ENCODE measurements around the gene LIN7A.
A peak's percentile ranks its signal among the peaks of the same experiment; 100 is the strongest.
"Not testable (repeated sequence)": the region's sequence is repeated elsewhere in the genome, so short reads cannot be mapped to it uniquely, and the experiment has no call there.

Gene LIN7A

GRCh38 chr12:80815351-80815750 lies 122.4 kb downstream of the LIN7A start:
- no peak for DNase-seq (ENCODE audit: insufficient read length, low spot score)
- no peak for FAIRE-seq

GRCh38 chr12:80814453-80814852 lies 123.3 kb downstream of the LIN7A start:
- FAIRE-seq: no peak
- no peak for DNase-seq (ENCODE audit: insufficient read length, low spot score)

GRCh38 chr12:80813820-80814219 lies 123.9 kb downstream of the LIN7A start:
- no peak for DNase-seq (ENCODE audit: insufficient read length, low spot score)
- FAIRE-seq: no peak

- no peak for FAIRE-seq
Observed at GRCh38 chr12:80811957-80812708, 125.6 kb downstream of the LIN7A start.

GRCh38 chr12:80810874-80811273 lies 126.9 kb downstream of the LIN7A start:
- DNase-seq (ENCODE audit: insufficient read length, low spot score) (no peak), FAIRE-seq (no peak)

More at GRCh38 chr12:80811957-80812708, 125.6 kb downstream of the LIN7A start:
- no peak for DNase-seq (ENCODE audit: insufficient read length, low spot score)

GRCh38 chr12:80807640-80808288 lies 130.0 kb downstream of the LIN7A start:
- FAIRE-seq (no peak), DNase-seq (ENCODE audit: insufficient read length, low spot score) (no peak)

- FAIRE-seq (no peak), DNase-seq (ENCODE audit: insufficient read length, low spot score) (no peak)
Observed at GRCh38 chr12:80805106-80805505, 132.6 kb downstream of the LIN7A start.

- no peak for FAIRE-seq
- no peak for DNase-seq (ENCODE audit: insufficient read length, low spot score)
Observed at GRCh38 chr12:80802652-80803400, 134.9 kb downstream of the LIN7A start.

GRCh38 chr12:80798281-80798680 lies 139.5 kb downstream of the LIN7A start:
- no peak for FAIRE-seq
- DNase-seq (ENCODE audit: insufficient read length, low spot score): no peak

- DNase-seq (ENCODE audit: insufficient read length, low spot score): no peak
Observed at GRCh38 chr12:80794551-80794950, 143.2 kb downstream of the LIN7A start.

GRCh38 chr12:80792861-80793260 lies 144.9 kb downstream of the LIN7A start:
- no peak for DNase-seq (ENCODE audit: insufficient read length, low spot score)
- no peak for FAIRE-seq

More at GRCh38 chr12:80794551-80794950, 143.2 kb downstream of the LIN7A start:
- no peak for FAIRE-seq

GRCh38 chr12:80791863-80792262 lies 145.9 kb downstream of the LIN7A start:
- no peak for FAIRE-seq

GRCh38 chr12:80788407-80788806 lies 149.3 kb downstream of the LIN7A start:
- not testable (repeated sequence) for DNase-seq (ENCODE audit: insufficient read length, low spot score); FAIRE-seq

More at GRCh38 chr12:80791863-80792262, 145.9 kb downstream of the LIN7A start:
- no peak for DNase-seq (ENCODE audit: insufficient read length, low spot score)

- not testable (repeated sequence) for FAIRE-seq; DNase-seq (ENCODE audit: insufficient read length, low spot score)
Observed at GRCh38 chr12:80782963-80783470, 154.7 kb downstream of the LIN7A start.

- FAIRE-seq: no peak
- no peak for DNase-seq (ENCODE audit: insufficient read length, low spot score)
Observed at GRCh38 chr12:80781313-80781712, 156.4 kb downstream of the LIN7A start.

GRCh38 chr12:80780746-80781145 lies 157.0 kb downstream of the LIN7A start:
- DNase-seq (ENCODE audit: insufficient read length, low spot score) (no peak), FAIRE-seq (no peak)

GRCh38 chr12:80778005-80778541 lies 159.7 kb downstream of the LIN7A start:
- no peak for FAIRE-seq
- peak; percentile 53 for DNase-seq (ENCODE audit: insufficient read length, low spot score)

GRCh38 chr12:80777587-80777986 lies 160.1 kb downstream of the LIN7A start:
- FAIRE-seq (no peak), DNase-seq (ENCODE audit: insufficient read length, low spot score) (no peak)

- FAIRE-seq: no peak
Observed at GRCh38 chr12:80776706-80777105, 161.0 kb downstream of the LIN7A start.

GRCh38 chr12:80770958-80771357 lies 166.8 kb downstream of the LIN7A start:
- DNase-seq (ENCODE audit: insufficient read length, low spot score) (no peak), FAIRE-seq (no peak)

More at GRCh38 chr12:80776706-80777105, 161.0 kb downstream of the LIN7A start:
- DNase-seq (ENCODE audit: insufficient read length, low spot score): no peak
